B cell (primary cell): Measurements from ENCODE around the gene AP3D1. TPM values are rescaled to one million over a fixed set of nuclear protein-coding genes. Genes with fewer than 3 reads are reported as not detected.

ENCODE experiments used
- ATAC-seq: fragments of 200-7000 bp; cut with Tn5 transposase; one replicate; pipeline ENCODE4 v1.10.0; 2021; ENCODE audit warnings: low read depth, mild to moderate bottlenecking, moderate number of reproducible peaks, moderate library complexity
- CTCF ChIA-PET: fragments of 350-600 bp; sonication (Branson Sonifier 250); formaldehyde crosslinking; loops from one replicate; lab custom pipeline; 2021; ENCODE audit warnings: antibody characterized with exemption, inconsistent platforms; lab: Charles Lee
- POLR2A ChIA-PET: fragments of 350-600 bp; sonication (Branson Sonifier 250); formaldehyde crosslinking; loops from one replicate; lab custom pipeline; 2021; ENCODE audit warnings: antibody characterized with exemption; lab: Charles Lee
- DNase-seq: peaks from one replicate; pipeline ENCODE4 v3.0.0; 2013
- H2AFZ ChIP-seq: 2 replicates; pipeline ENCODE4 v1.6.1; 2012; ENCODE audit warnings: mild to moderate bottlenecking, low read depth, low read length; ENCODE audit not compliant: insufficient read depth, poor library complexity, severe bottlenecking
- H3K27ac ChIP-seq, 2 donors: 1 replicate in 1 of 2; 2 replicates in 1 of 2; pipeline ENCODE4 v1.5.1; 2012 to 2013; ENCODE audit warnings: low read length in 2 of 2, mild to moderate bottlenecking in 2 of 2, moderate library complexity in 1 of 2
- H3K27me3 ChIP-seq, 4 experiments: fragments of 200-600 bp in 1 of 4; sonication (generic) in 1 of 4; replicated peaks in 1 of 4; 1 replicate in 2 of 4; 2 replicates in 2 of 4; pipeline versions ENCODE4 v1.6.1 to v1.7.0; 2013 to 2016; ENCODE audit warnings: low read length in 3 of 4, mild to moderate bottlenecking in 2 of 4, mixed read lengths in 1 of 4, moderate library complexity in 1 of 4; ENCODE audit not compliant: insufficient read depth in 4 of 4, control insufficient read depth in 3 of 4; ENCODE audit errors: control extremely low read depth in 1 of 4
- H3K36me3 ChIP-seq, 2 experiments: replicated peaks in 1 of 2; 1 replicate in 1 of 2; 2 replicates in 1 of 2; pipeline versions ENCODE4 v1.6.1 to v1.7.1; 2013; ENCODE audit warnings: low read length in 1 of 2; ENCODE audit not compliant: insufficient read depth in 2 of 2, control insufficient read depth in 1 of 2; ENCODE audit errors: control extremely low read depth in 1 of 2, extremely low read depth in 1 of 2
- H3K4me1 ChIP-seq, 2 donors: fragments of 200-600 bp in 1 of 2; sonication (generic) in 1 of 2; 1 replicate in 1 of 2; 2 replicates in 1 of 2; pipeline versions ENCODE4 v1.5.1 to v1.6.1; 2013 to 2017; ENCODE audit warnings: low read length in 2 of 2; ENCODE audit not compliant: control insufficient read depth in 2 of 2, insufficient read depth in 2 of 2
- H3K4me2 ChIP-seq: replicated peaks from 2 replicates; pipeline ENCODE3; 2012; ENCODE audit warnings: mild to moderate bottlenecking, low read depth, low read length; ENCODE audit not compliant: poor library complexity, severe bottlenecking
- H3K4me3 ChIP-seq, 5 experiments: fragments of 200-600 bp in 1 of 5; sonication (generic) in 1 of 5; 1 replicate in 3 of 5; 2 replicates in 2 of 5; pipeline versions ENCODE4 v1.5.1 to v1.7.0; 2011 to 2016; ENCODE audit warnings: low read length in 4 of 5, mild to moderate bottlenecking in 4 of 5, low read depth in 2 of 5, control low read depth in 1 of 5, moderate library complexity in 1 of 5; ENCODE audit not compliant: insufficient read depth in 1 of 5; ENCODE audit errors: control extremely low read depth in 1 of 5, extremely low read depth in 1 of 5
- H3K79me2 ChIP-seq: fragments of 200-600 bp; sonication (generic); one replicate; pipeline ENCODE4 v1.6.0; 2016; ENCODE audit warnings: low read length; ENCODE audit not compliant: control insufficient read depth, insufficient read depth
- H3K9ac ChIP-seq: fragments of 200-600 bp; sonication (generic); 2 replicates; pipeline ENCODE4 v1.6.1; 2017; ENCODE audit warnings: mild to moderate bottlenecking, low read length, moderate library complexity
- H3K9me3 ChIP-seq, 3 donors: one replicate each; pipeline versions ENCODE4 v1.6.1 to v1.7.1; 2013; ENCODE audit warnings: low read length in 2 of 3; ENCODE audit not compliant: control insufficient read depth in 2 of 3, insufficient read depth in 1 of 3; ENCODE audit errors: control extremely low read depth in 1 of 3
- H4K20me1 ChIP-seq: 2 replicates; pipeline ENCODE4 v1.6.0; 2012; ENCODE audit warnings: mild to moderate bottlenecking, low read length; ENCODE audit not compliant: insufficient read depth, control insufficient read depth, poor library complexity, severe bottlenecking
- H3K27ac Mint-ChIP-seq: one replicate; pipeline ENCODE4 v1.8.0; 2021; ENCODE audit warnings: mixed read lengths
- H3K27me3 Mint-ChIP-seq: one replicate; pipeline ENCODE4 v1.8.0; 2021; ENCODE audit warnings: mixed read lengths
- H3K4me1 Mint-ChIP-seq: one replicate; pipeline ENCODE4 v1.8.0; 2021; ENCODE audit warnings: mixed read lengths
- H3K4me3 Mint-ChIP-seq: one replicate; pipeline ENCODE4 v1.8.0; 2021; ENCODE audit warnings: mixed read lengths
- H3K9me3 Mint-ChIP-seq: one replicate; pipeline ENCODE4 v1.8.0; 2022; ENCODE audit warnings: mixed read lengths; ENCODE audit not compliant: insufficient read depth
- EZH2 ChIP-seq: IDR thresholded peaks from 2 replicates; pipeline ENCODE4 v1.6.1; 2012; ENCODE audit warnings: borderline replicate concordance, low read depth, mild to moderate bottlenecking, moderate library complexity, low read length; ENCODE audit not compliant: insufficient read depth, poor library complexity, severe bottlenecking
- WGBS: methylation state at CpG from one replicate; pipeline ENCODE4 v1.1.5; 2013; ENCODE audit warnings: missing lambda C conversion rate; ENCODE audit not compliant: insufficient coverage; 5-methylcytosine and 5-hydroxymethylcytosine counted together
- intact Hi-C: fragments of 100-400 bp; cut with micrococcal nuclease; formaldehyde crosslinking; loops from one replicate; pipeline ENCODE4 v1.10.0; 2022
- polyA plus RNA-seq: library from polyadenylated mRNA; depleted of rRNA; stranded (reverse); fragments of >200 nt; gene quantifications from 2 replicates; pipeline ENCODE4 v1.2.3, GENCODE V29; 2012
- total RNA-seq, 2 donors: library from RNA; stranded (reverse); fragments of 120-200 nt in 1 of 2; gene quantifications; 1 replicate in 1 of 2; 2 replicates in 1 of 2; pipeline versions ENCODE4 v1.2.3 to v1.2.4, GENCODE V29; 2013 to 2022
- TF ChIP-seq, protein P1 (sequence below): fragments of 200-600 bp; IDR thresholded peaks from one replicate; pipeline ENCODE4 v1.8.0; 2022; ENCODE audit warnings: antibody characterized with exemption, mild to moderate bottlenecking

Gene AP3D1
- total and polyA plus RNA-seq, 2 donors (not counting 1 experiment from before 2014, with no cell fraction given): 96.4 to 114 TPM

DNA sequence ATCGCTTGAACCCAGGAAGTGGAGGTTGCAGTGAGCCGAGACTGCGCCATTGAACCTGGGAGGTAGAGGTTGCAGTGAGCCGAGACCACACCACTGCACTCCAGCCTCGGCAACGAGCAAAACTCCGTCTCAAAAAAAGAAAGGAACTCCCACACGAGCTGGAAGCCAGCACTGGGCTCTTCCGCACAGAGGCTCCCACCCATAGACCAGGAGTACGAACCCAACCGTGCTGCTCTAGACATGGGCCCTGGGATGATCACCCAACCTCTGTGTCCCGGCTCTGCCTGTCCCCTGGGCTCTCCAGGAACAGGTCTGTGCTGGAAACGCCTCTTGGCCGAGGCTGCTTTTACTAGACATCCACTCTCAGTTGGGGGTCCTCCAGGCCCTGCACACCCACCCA is 24.4 kb upstream of the AP3D1 start:
- Histone ChIP-seq H3K79me2 (peaks cover 99% of the 10 kb centered on the region), H3K4me2 (no peak overlapping the region), H3K27ac (no peak overlapping the region), H3K27me3 (no peaks in the 10 kb centered on the region), H3K9ac (no peak overlapping the region), H3K36me3 (peaks cover 0 to 14% of the 10 kb centered on the region in 2 experiments), H2AFZ (no peak overlapping the region), H4K20me1 (peaks cover 87% of the 10 kb centered on the region), H3K9me3 (no peaks in the 10 kb centered on the region), H3K4me1 (peaks cover 15 to 30% of the 10 kb centered on the region in 2 donors), H3K4me3 (no peak overlapping the region)
- ATAC-seq (no peak), DNase-seq (no peak)
- peaks cover 32% of the 10 kb centered on the region for H3K4me1 Mint-ChIP-seq
- no peaks in the 10 kb centered on the region for H3K9me3 Mint-ChIP-seq
- intact Hi-C loops: no loop called here
- H3K27ac Mint-ChIP-seq: no peak overlapping the region
- TF ChIP-seq, protein P1, sequence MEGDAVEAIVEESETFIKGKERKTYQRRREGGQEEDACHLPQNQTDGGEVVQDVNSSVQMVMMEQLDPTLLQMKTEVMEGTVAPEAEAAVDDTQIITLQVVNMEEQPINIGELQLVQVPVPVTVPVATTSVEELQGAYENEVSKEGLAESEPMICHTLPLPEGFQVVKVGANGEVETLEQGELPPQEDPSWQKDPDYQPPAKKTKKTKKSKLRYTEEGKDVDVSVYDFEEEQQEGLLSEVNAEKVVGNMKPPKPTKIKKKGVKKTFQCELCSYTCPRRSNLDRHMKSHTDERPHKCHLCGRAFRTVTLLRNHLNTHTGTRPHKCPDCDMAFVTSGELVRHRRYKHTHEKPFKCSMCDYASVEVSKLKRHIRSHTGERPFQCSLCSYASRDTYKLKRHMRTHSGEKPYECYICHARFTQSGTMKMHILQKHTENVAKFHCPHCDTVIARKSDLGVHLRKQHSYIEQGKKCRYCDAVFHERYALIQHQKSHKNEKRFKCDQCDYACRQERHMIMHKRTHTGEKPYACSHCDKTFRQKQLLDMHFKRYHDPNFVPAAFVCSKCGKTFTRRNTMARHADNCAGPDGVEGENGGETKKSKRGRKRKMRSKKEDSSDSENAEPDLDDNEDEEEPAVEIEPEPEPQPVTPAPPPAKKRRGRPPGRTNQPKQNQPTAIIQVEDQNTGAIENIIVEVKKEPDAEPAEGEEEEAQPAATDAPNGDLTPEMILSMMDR: no peak
- TF ChIP-seq EZH2: no peak
- WGBS: 95% methylated on average over 13 of the region's 14 CpGs
- no peaks in the 10 kb centered on the region for H3K27me3 Mint-ChIP-seq
- POLR2A ChIA-PET: no interaction called here
- CTCF ChIA-PET: no interaction called here
- no peak overlapping the region for H3K4me3 Mint-ChIP-seq

DNA sequence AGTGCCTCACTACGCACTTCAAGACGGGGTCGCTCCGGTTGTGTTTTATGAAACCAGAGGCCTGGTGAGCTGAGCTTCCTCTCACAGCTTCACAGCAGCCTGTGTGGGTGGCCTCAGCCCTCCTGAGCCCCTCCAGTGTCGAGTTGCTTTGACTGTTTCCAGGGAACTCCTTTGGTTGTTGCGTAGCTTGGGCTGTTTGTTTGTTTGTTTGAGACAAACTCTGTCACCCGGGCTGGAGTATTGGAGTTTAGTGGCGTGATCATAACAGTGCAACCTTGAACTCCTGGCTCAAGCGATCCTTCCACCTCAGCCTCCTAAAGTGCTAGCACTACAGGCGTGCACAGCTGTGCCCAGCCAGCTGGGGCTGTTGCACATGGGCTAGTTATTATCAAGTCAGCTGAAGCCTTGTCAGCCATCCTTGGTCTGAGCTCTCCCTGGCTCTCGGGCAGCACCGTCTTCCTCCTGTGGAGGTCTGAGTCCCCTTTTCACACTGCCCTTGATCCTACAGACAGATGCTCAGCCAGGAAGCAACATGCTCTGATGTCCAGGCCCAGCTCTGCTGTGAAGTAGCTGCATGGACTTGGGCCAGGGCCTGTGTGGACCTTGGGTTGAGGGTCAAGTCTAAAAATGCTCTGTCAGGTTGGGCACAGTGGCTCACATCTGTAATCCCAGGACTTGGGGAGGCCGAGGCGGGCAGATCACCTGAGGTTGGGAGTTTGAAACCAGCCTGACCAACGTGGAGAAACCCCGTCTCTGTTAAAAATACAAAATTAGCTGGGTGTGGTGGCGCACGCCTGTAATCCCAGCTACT is 22.6 kb upstream of the AP3D1 start:
- DNase-seq (no peak), ATAC-seq (no peak)
- TF ChIP-seq, protein P1: no peak
- peak overlapping the region; percentile 27 for H3K4me3 Mint-ChIP-seq
- 85% methylated on average over 15 of the region's 18 CpGs for WGBS
- H3K27ac Mint-ChIP-seq: no peak overlapping the region
- Histone ChIP-seq H3K27ac (no peak overlapping the region), H3K9ac (no peak overlapping the region), H2AFZ (no peak overlapping the region), H3K4me2 (no peak overlapping the region), H3K9me3 (no peaks in the 10 kb centered on the region), H3K27me3 (no peaks in the 10 kb centered on the region), H3K79me2 (peaks cover 99% of the 10 kb centered on the region), H3K4me1 (peaks cover 31 to 48% of the 10 kb centered on the region in 2 donors), H4K20me1 (peaks cover 73% of the 10 kb centered on the region), H3K36me3 (peaks cover 0 to 10% of the 10 kb centered on the region in 2 experiments), H3K4me3 (no peak overlapping the region)
- H3K4me1 Mint-ChIP-seq: peaks cover 43% of the 10 kb centered on the region
- no peaks in the 10 kb centered on the region for H3K27me3 Mint-ChIP-seq
- no peaks in the 10 kb centered on the region for H3K9me3 Mint-ChIP-seq
- intact Hi-C loops: no loop called here
- POLR2A ChIA-PET: interaction anchor here (0.6 to 0.7 kb wide), 3 partner anchors 16 to 118 kb away, joined by 3 to 6 read pairs (median 3); no protein-coding TSS in a partner anchor
- CTCF ChIA-PET: interaction anchor here (0.9 to 3.4 kb wide), 3 partner anchors 19 to 50 kb away, joined by 3 to 22 read pairs (median 4); no protein-coding TSS in a partner anchor
